ENCODE measurements around the gene NXPH1. TPM values are rescaled to one million over a fixed set of nuclear protein-coding genes. Genes with fewer than 3 reads are reported as not detected.

Gene NXPH1
- total and polyA plus RNA-seq, 5 donors, result not detected

DNA sequence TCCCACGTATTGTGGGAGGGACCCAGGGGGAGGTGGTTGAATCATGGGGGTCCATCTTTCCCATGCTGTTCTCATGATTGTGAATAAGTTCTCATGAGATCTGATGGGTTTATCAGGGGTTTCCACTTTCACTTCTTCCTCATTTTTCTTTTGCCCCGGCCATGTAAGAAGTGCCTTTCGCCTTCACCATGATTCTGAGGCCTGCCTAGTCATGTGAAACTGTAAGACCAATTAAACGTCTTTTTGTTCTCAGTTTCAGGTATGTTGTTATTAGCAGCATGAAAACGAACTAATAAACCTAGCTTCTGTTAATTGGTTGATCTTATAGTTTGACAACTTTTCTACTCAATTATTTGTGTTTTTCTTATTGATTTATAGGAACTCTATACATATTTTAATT lies 206.3 kb downstream of the NXPH1 start:
- ATAC-seq (no peak), DNase-seq (no peak)
- Histone ChIP-seq H3K4me3 (ENCODE audit: low read length) (no peak overlapping the region), H3K27ac (ENCODE audit: low read length) (no peak overlapping the region), H3K4me1 (ENCODE audit: control insufficient read depth, insufficient read depth, low read length) (no peaks in the 10 kb centered on the region), H3K27me3 (ENCODE audit: control insufficient read depth, insufficient read depth) (no peaks in the 10 kb centered on the region), H3K9me3 (ENCODE audit: control insufficient read depth, low read length) (no peaks in the 10 kb centered on the region)
- intact Hi-C loops (cut with DNase I), result no loop called here
- 86% methylated on average over 5 of the region's 5 CpGs for WGBS

DNA sequence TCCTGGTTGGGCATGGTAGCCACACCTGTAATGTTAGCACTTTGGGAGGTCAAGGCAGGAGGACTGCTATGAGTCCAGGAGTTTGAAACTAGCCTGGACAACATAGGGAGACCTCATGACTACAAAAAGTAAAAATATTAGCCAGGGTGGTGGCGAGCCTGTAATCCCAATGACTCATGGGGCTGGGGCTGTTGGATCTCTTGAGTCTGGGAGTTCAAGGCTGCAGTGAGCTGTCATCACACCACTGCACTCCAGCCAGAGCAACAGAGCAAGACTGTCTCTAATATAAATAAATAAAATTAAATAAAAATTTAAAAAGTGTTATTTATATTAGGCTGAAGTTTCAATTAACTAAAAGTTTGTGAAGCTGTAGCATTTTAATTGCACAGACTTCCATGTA lies 207.3 kb downstream of the NXPH1 start:
- ATAC-seq (no peak), DNase-seq (no peak)
- H3K9me3 ChIP-seq (ENCODE audit: control insufficient read depth, low read length), result no peaks in the 10 kb centered on the region
- H3K27ac ChIP-seq (ENCODE audit: low read length), result no peak overlapping the region
- intact Hi-C loops (cut with DNase I), result no loop called here
- no peaks in the 10 kb centered on the region for H3K27me3 ChIP-seq (ENCODE audit: control insufficient read depth, insufficient read depth)
- no peaks in the 10 kb centered on the region for H3K4me1 ChIP-seq (ENCODE audit: control insufficient read depth, insufficient read depth, low read length)
- 65% methylated on average over 1 of the region's 1 CpG for WGBS
- H3K4me3 ChIP-seq (ENCODE audit: low read length), result no peak overlapping the region

DNA sequence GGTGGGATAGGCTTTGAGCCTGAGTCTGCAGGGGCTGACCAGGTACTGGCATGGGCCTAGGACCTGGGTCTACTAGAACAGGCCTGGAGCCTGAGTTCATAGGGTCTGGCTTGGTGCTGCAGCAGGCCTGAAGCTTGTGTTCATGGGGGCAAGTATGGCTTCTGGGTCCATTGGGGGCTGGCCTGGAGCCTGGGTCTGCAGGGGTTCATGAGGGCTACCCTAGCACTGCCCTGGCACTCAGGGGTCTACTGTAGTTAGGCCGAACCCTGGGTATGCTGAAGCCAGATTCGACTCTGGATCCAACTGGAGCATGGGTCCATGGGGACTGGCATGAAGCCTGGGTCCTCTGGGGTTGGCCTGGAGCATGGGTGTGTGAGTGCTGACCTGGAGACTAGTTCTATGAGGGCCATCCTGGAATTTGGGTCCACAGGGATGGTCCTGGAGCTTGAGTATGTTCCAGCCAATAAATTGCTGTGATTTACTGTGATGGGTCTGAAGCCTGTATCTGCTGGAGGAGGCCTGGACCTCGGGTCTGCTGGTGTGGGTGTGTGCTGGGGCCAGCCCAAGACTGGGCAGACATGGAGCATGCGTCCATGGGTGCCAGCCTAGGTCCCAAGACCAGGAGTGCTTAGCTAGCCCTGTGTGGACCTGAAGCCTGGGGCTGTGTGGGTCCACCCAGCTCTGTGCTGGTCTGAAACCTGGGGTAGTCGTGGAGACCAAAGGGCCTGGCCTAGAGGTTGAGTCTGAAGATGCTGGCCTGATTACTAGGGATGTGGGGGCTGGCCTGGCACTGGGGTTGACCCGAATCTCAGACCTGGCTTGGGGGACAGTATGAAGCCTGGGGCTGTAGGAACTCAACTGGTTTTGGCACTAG lies 235.5 kb downstream of the NXPH1 start:
- no peak overlapping the region for H3K27ac ChIP-seq (ENCODE audit: low read length)
- no peaks in the 10 kb centered on the region for H3K4me1 ChIP-seq (ENCODE audit: control insufficient read depth, insufficient read depth, low read length)
- no peaks in the 10 kb centered on the region for H3K27me3 ChIP-seq (ENCODE audit: control insufficient read depth, insufficient read depth)
- ATAC-seq, result peak in 1 of 2 donors; percentile 60
- no peaks in the 10 kb centered on the region for H3K9me3 ChIP-seq (ENCODE audit: control insufficient read depth, low read length)
- peak in 1 of 3 donors; percentile 23 for DNase-seq
- H3K4me3 ChIP-seq (ENCODE audit: low read length), result no peak overlapping the region
- WGBS, result 70% methylated on average over 6 of the region's 6 CpGs
- intact Hi-C loops (cut with DNase I), result no loop called here

DNA sequence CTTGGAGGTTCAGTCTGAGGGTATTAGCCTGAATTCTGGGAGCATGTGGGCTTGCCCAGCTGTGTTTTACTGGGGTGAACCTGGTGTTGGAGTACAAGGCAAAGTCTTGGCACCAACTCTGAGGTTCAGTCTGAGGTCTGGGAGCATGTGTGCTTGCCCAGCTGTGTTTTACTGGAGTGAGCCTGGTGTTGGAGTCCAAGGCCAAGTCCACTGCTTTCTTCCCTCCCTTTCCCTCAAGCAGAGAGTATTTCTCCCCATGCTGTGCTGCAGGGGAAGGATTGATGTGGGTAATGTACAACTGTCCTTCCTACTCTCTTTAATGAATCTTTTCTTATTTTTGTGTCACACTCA lies 236.1 kb downstream of the NXPH1 start:
- H3K27ac ChIP-seq (ENCODE audit: low read length), result no peak overlapping the region
- H3K4me3 ChIP-seq (ENCODE audit: low read length), result no peak overlapping the region
- H3K4me1 ChIP-seq (ENCODE audit: control insufficient read depth, insufficient read depth, low read length), result no peaks in the 10 kb centered on the region
- no peaks in the 10 kb centered on the region for H3K9me3 ChIP-seq (ENCODE audit: control insufficient read depth, low read length)
- ATAC-seq, result no peak
- H3K27me3 ChIP-seq (ENCODE audit: control insufficient read depth, insufficient read depth), result no peaks in the 10 kb centered on the region
- no peak for DNase-seq
- intact Hi-C loops (cut with DNase I), result no loop called here

DNA sequence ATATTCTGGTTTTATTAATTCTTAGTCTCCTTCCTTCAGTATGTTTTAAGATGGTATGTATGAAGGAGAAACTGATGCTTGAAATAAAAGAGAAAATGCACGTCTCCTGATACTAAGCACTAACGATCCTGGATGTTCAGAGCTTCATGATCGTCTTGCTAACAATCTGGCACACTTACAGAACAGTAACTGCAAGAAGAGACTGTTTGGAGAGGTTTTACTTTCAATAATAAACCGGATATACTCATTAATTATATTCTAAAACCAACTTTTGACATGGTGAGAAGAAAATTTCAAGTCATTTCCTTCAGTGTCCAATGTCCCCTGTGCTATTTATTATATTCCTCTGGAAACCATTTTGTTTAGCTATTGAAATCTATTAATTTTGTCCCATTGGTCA lies 251.0 kb downstream of the NXPH1 start:
- 60% methylated on average over 4 of the region's 4 CpGs for WGBS
- no peak for ATAC-seq
- intact Hi-C loops (cut with DNase I), result no loop called here

DNA sequence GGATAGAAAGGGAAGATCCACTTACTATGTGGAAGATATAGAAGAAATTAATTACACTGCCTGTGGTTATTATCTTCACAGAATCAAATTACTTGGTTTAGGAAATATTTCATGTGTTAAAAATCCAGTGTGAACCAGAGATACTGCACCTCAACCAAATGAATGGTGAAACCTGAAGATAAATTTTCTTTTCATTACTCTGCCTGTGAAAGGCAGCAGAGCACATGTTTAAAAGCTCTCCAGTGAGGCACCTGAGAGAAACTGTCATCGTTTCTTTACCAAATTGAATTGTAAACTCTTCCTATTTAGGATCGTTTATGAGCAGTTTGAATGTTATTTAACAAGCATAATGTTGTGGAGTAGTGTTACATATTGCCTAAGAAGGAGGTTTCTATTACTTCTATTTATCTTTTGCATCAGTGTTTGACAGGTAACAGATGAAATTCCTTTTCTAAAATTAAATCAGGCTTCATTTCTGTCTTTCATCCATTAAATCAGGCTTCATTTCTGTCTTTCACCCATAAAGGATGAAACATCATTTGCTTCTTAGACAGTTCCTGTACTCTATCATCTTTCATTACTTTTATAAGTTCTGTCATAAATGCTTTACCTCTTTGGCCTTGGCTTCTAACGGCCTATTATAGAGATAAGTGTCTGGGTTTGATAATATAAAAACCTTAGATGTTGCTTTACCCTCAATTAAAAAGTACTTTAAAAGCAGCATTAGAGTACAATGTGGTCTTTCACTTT lies 266.6 kb downstream of the NXPH1 start:
- 63% methylated on average over 3 of the region's 3 CpGs for WGBS
- no peak overlapping the region for H3K4me3 ChIP-seq (ENCODE audit: low read length)
- H3K9me3 ChIP-seq (ENCODE audit: control insufficient read depth, low read length), result no peaks in the 10 kb centered on the region
- H3K27ac ChIP-seq (ENCODE audit: low read length), result no peak overlapping the region
- ATAC-seq (no peak), DNase-seq (no peak)
- H3K4me1 ChIP-seq (ENCODE audit: control insufficient read depth, insufficient read depth, low read length), result no peaks in the 10 kb centered on the region
- intact Hi-C loops (cut with DNase I), result no loop called here
- no peaks in the 10 kb centered on the region for H3K27me3 ChIP-seq (ENCODE audit: control insufficient read depth, insufficient read depth)

More for the DNA sequence above, 251.0 kb downstream of the NXPH1 start:
- H3K4me3 ChIP-seq (ENCODE audit: low read length), result no peak overlapping the region
- no peaks in the 10 kb centered on the region for H3K9me3 ChIP-seq (ENCODE audit: control insufficient read depth, low read length)
- no peak overlapping the region for H3K27ac ChIP-seq (ENCODE audit: low read length)
- H3K27me3 ChIP-seq (ENCODE audit: control insufficient read depth, insufficient read depth), result no peaks in the 10 kb centered on the region
- no peak for DNase-seq
- H3K4me1 ChIP-seq (ENCODE audit: control insufficient read depth, insufficient read depth, low read length), result no peaks in the 10 kb centered on the region

DNA sequence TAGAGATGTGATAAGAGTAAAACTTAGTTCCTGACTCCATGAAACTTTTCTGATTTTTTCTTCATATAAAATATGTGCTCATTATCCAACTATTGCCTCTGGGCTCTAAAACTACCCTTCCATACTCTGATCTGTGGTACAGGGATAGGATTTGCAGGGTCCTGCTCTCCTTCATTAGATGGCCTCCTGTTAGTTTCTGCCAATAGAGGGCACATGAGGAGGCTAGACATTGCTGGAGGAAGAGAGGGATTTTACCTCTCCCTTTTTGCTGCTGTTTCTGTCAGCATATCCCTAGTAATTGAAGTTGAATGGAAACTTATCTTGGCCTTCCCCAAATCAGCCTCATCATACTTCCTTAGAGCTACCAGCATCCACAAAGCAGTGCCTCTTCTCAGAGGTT lies 269.4 kb downstream of the NXPH1 start:
- no peak for DNase-seq
- Histone ChIP-seq H3K4me1 (ENCODE audit: control insufficient read depth, insufficient read depth, low read length) (no peaks in the 10 kb centered on the region), H3K27ac (ENCODE audit: low read length) (no peak overlapping the region), H3K4me3 (ENCODE audit: low read length) (no peak overlapping the region), H3K9me3 (ENCODE audit: control insufficient read depth, low read length) (no peaks in the 10 kb centered on the region), H3K27me3 (ENCODE audit: control insufficient read depth, insufficient read depth) (no peaks in the 10 kb centered on the region)
- ATAC-seq, result no peak
- intact Hi-C loops (cut with DNase I), result no loop called here

DNA sequence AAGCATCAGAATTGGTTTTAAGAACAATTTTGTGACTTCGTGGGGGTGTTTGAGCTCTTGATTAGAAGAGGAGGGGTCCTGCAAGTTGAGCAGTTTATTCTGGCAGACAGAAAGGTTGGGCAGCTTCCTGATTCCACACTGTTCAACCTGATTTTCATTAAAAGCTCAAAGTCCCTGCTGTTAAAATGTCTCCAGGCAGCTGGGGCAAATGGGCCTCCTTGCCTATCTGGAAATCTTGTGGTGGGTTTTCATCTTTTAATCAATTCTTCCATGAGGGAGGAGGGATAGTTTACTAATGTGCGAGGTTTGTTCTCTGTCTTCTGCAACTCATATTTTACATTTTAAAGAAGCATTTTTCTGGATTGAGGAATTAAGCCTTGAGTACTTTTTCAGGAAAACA lies 276.7 kb downstream of the NXPH1 start:
- intact Hi-C loops (cut with DNase I), result no loop called here
- no peaks in the 10 kb centered on the region for H3K4me1 ChIP-seq (ENCODE audit: control insufficient read depth, insufficient read depth, low read length)
- DNase-seq (no peak), ATAC-seq (no peak)
- H3K27ac ChIP-seq (ENCODE audit: low read length), result no peak overlapping the region
- WGBS, result 55% methylated on average over 2 of the region's 2 CpGs
- no peak overlapping the region for H3K4me3 ChIP-seq (ENCODE audit: low read length)
- no peaks in the 10 kb centered on the region for H3K9me3 ChIP-seq (ENCODE audit: control insufficient read depth, low read length)
- no peaks in the 10 kb centered on the region for H3K27me3 ChIP-seq (ENCODE audit: control insufficient read depth, insufficient read depth)

DNA sequence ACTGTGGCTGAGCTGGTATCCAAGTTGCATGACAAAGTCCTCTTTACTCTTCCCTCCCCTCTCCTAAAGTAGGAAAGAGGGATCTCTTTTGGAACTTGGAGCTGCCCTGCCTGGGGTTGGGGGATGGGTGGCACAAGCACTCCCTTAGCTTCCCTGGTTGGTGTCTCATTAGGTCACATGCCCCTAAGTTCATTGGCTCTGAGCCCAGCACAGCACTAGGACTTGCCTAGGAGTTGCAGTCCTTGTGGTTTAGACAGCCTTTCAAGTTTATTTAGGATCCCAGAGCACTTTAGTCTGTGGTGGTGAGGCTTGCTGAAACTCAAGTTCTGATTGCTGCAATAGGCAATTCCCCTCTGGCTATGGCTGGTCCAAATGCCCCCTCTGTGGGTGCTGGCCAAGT lies 281.4 kb downstream of the NXPH1 start:
- DNase-seq (no peak), ATAC-seq (no peak)
- no peaks in the 10 kb centered on the region for H3K9me3 ChIP-seq (ENCODE audit: control insufficient read depth, low read length)
- intact Hi-C loops (cut with DNase I), result no loop called here
- H3K27ac ChIP-seq (ENCODE audit: low read length), result no peak overlapping the region
- no peaks in the 10 kb centered on the region for H3K4me1 ChIP-seq (ENCODE audit: control insufficient read depth, insufficient read depth, low read length)
- H3K4me3 ChIP-seq (ENCODE audit: low read length), result no peak overlapping the region
- no peaks in the 10 kb centered on the region for H3K27me3 ChIP-seq (ENCODE audit: control insufficient read depth, insufficient read depth)

DNA sequence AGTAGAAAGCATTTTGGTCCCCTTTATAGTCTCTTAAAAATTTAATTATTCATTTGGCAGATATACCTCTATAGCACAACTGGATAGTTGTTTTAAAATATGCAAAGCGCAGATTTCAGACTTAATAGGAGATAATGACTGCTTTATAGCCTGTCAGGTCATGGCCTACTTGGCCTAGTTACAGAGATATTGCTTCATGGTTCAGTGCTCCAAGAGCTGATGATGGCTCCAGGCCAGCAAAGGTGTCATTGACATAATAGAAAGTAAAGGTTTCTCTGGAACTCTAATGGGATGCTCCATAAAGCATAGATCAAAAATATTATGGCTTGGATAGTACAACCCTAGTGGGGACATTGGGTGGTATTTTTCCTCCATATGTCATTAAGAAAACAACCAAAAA lies 285.7 kb downstream of the NXPH1 start:
- no peak overlapping the region for H3K4me3 ChIP-seq (ENCODE audit: low read length)
- intact Hi-C loops (cut with DNase I), result no loop called here
- WGBS, result 91% methylated on average over 1 of the region's 1 CpG
- H3K4me1 ChIP-seq (ENCODE audit: control insufficient read depth, insufficient read depth, low read length), result no peaks in the 10 kb centered on the region
- DNase-seq (no peak), ATAC-seq (no peak)
- H3K9me3 ChIP-seq (ENCODE audit: control insufficient read depth, low read length), result no peaks in the 10 kb centered on the region
- no peak overlapping the region for H3K27ac ChIP-seq (ENCODE audit: low read length)
- H3K27me3 ChIP-seq (ENCODE audit: control insufficient read depth, insufficient read depth), result no peaks in the 10 kb centered on the region

DNA sequence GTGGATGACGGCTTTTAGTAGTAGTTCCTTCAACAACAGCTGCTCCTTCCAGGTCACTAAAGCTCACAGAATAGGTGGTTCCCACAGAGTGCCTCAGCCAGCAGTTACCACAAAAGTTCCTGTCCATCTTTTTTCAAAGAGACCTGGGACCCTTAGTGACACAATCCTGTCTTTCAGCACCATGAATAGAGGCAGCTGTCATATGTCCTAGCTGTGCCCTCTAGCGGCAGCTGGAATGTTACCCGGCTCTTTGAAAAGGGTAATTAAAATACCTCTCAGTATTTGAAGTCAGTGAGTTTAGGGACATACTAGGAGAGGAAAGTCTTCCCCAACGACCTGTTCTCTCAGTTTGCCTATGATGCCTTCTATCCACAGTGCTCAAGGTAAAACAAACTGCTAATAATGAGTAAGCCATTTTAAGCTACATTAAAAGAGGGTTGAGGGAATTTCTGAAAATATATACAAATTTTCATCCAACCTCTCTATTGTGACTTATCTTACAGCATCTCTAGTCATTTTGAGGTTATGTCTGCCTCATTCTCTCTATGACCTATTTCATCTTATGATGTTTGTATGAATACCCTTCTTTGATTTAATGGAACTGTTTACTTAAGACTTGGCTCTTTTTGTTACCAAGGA lies 290.8 kb downstream of the NXPH1 start:
- no peak for ATAC-seq
- no peaks in the 10 kb centered on the region for H3K9me3 ChIP-seq (ENCODE audit: control insufficient read depth, low read length)
- no peaks in the 10 kb centered on the region for H3K27me3 ChIP-seq (ENCODE audit: control insufficient read depth, insufficient read depth)
- no peaks in the 10 kb centered on the region for H3K4me1 ChIP-seq (ENCODE audit: control insufficient read depth, insufficient read depth, low read length)
- WGBS, result 19% methylated on average over 4 of the region's 4 CpGs
- H3K4me3 ChIP-seq (ENCODE audit: low read length), result no peak overlapping the region
- no peak overlapping the region for H3K27ac ChIP-seq (ENCODE audit: low read length)
- intact Hi-C loops (cut with DNase I), result no loop called here
- no peak for DNase-seq

All from right cardiac atrium (tissue), 5 donors.